ENCODE measurements around the gene ADARB2. TPM values are rescaled to one million over a fixed set of nuclear protein-coding genes. Genes with fewer than 3 reads are reported as not detected.
"Not testable (repeated sequence)": the region's sequence is repeated elsewhere in the genome, so short reads cannot be mapped to it uniquely, and the experiment has no call there.

Gene ADARB2
- polyA plus RNA-seq, 1 of the 3 experiments (the other 2 are of a cell fraction) = not detected

DNA sequence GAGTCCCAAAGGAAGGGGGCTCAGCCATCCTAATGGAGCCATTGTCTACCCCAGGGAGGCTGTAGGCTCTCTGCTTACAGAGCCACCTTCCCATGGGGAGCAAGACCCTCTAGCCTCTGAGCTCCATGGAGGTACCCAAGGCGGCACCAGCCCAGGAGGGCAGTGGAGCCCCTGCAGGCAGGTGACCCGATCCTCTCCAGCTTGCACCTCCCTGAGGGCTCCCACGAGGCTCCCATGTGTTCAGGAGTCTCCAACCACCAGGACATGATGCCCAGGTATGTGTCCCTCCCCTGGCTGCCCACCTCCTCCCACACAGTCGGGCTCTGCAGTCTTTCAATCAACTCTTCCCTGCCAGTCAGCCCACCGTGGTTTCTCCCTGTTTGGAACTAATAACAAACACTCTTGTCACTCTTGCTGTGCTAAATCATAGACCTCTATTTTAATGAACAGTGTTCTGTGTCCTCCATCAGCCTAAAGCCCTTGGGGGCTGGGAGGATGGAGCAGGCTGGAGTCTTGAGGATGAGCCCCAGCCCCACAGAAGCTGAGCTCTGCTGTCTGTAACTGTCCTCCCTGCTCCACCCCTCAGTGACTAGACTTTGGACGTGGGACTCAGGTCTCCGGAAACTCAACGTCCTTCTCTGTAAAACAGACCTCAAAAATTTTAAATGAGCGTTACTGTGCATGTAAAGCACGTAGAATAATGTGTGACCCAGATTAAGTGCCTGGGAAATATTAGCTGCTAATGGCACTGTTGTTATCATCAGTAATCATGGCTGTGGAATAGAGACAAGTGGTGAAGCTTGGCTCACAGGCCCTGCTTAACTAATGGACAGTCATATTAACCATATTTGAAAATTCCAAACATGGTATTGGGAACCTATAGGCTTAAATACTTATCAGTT lies 382.3 kb downstream of the ADARB2 start:
- no peaks in the 10 kb centered on the region for H3F3A ChIP-seq (replicated peaks; ENCODE audit: insufficient read depth)
- H3K36me3 ChIP-seq (replicated peaks in 1 of 2; ENCODE audit: control insufficient read depth in 1 of 2, insufficient read depth in 2 of 2, low read length in 1 of 2) = no peaks in the 10 kb centered on the region
- no peak for DNase-seq
- TF ChIP-seq YY1 (IDR thresholded peaks at IDR 0.05; ENCODE audit: low read depth) (no peak), EP300 (IDR thresholded peaks at IDR 0.05; ENCODE audit: borderline replicate concordance in 1 of 2, low read depth in 1 of 2, low read length in 1 of 2) (peak in 1 of 2 experiments; percentile 20; a peak in 1 of 4 replicates)
- POLR2A ChIA-PET = no interaction called here
- no peaks in the 10 kb centered on the region for H3K9me3 ChIP-seq
- 11% methylated on average over 8 of the region's 10 CpGs for WGBS (ENCODE audit: low lambda C conversion rate)
- H4K20me1 ChIP-seq (ENCODE audit: insufficient read depth) = no peaks in the 10 kb centered on the region
- H3K4me2 ChIP-seq = no peak overlapping the region
- peak overlapping the region in 1 of 2 experiments; percentile 43; a peak in 1 of 4 replicates for H3K27ac ChIP-seq (ENCODE audit: low read depth in 2 of 2, low read length in 1 of 2)
- no peak overlapping the region for H3K4me3 ChIP-seq (ENCODE audit: low read depth in 2 of 2, low read length in 1 of 2)
- CTCF ChIA-PET = interaction anchor here (0.9 to 2.4 kb wide), 2 partner anchors 14 to 53 kb away, joined by 3 to 7 read pairs; no protein-coding TSS in a partner anchor
- no peaks in the 10 kb centered on the region for H3K79me2 ChIP-seq (ENCODE audit: insufficient read depth)
- H2AFZ ChIP-seq (ENCODE audit: low read depth) = no peak overlapping the region
- no peak overlapping the region for H3K9ac ChIP-seq
- no peaks in the 10 kb centered on the region for H3K27me3 ChIP-seq (ENCODE audit: insufficient read depth)
- H3K4me1 ChIP-seq (ENCODE audit: control insufficient read depth in 1 of 2, insufficient read depth in 2 of 2, low read depth in 1 of 2, low read length in 1 of 2) = peaks cover 0 to 17% of the 10 kb centered on the region in 2 experiments; a peak in 2 of 4 replicates
- no peaks in the 10 kb centered on the region for H3K9me2 ChIP-seq

DNA sequence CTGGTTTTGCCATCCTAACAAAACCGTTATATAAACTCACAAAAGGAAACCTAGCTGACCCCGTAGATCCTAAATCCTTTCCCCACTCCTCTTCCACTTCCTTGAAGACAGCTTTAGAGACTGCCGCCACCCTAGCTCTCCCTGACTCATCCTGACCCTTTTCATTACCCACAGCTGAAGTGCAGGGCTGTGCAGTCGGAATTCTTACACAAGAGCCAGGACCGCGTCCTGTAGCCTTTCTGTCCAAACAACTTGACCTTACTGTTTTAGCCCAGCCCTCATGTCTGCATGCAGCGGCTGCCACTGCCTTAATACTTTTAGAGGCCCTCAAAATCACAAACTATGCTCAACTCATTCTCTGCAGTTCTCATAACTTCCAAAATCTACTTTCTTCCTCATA lies 385.0 kb downstream of the ADARB2 start:
- H3K27ac ChIP-seq (ENCODE audit: low read depth in 2 of 2, low read length in 1 of 2); H3F3A ChIP-seq (replicated peaks; ENCODE audit: insufficient read depth); H3K9me3 ChIP-seq; POLR2A ChIA-PET; CTCF ChIA-PET; H2AFZ ChIP-seq (ENCODE audit: low read depth); DNase-seq; H4K20me1 ChIP-seq (ENCODE audit: insufficient read depth); H3K79me2 ChIP-seq (ENCODE audit: insufficient read depth); H3K4me2 ChIP-seq; H3K4me3 ChIP-seq (ENCODE audit: low read depth in 2 of 2, low read length in 1 of 2); H3K9me2 ChIP-seq; H3K36me3 ChIP-seq (replicated peaks in 1 of 2; ENCODE audit: control insufficient read depth in 1 of 2, insufficient read depth in 2 of 2, low read length in 1 of 2); H3K9ac ChIP-seq; H3K27me3 ChIP-seq (ENCODE audit: insufficient read depth): not testable (repeated sequence)
- WGBS (ENCODE audit: low lambda C conversion rate) = 42% methylated on average over 7 of the region's 7 CpGs
- peaks cover 0 to 17% of the 10 kb centered on the region in 2 experiments; a peak in 2 of 4 replicates for H3K4me1 ChIP-seq (ENCODE audit: control insufficient read depth in 1 of 2, insufficient read depth in 2 of 2, low read depth in 1 of 2, low read length in 1 of 2)

DNA sequence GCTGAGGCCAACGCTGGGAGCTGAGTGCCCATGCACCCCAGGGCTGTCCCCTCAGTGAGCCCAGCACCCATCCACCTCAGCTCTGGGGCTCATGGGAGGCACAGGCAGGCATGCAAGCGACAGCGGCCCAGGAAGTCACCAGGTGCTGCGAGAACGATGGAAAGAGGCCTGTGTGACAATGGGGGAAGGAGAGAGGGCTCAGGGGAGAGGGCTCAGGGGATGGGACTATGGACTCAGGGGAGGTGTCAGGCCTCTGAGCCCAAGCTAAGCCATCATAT lies 388.6 kb downstream of the ADARB2 start:
- ChIA-PET POLR2A (no interaction called here), CTCF (no interaction called here)
- DNase-seq = no peak
- Histone ChIP-seq H3F3A (replicated peaks; ENCODE audit: insufficient read depth) (no peaks in the 10 kb centered on the region), H3K36me3 (replicated peaks in 1 of 2; ENCODE audit: control insufficient read depth in 1 of 2, insufficient read depth in 2 of 2, low read length in 1 of 2) (no peaks in the 10 kb centered on the region), H3K9ac (no peak overlapping the region), H3K79me2 (ENCODE audit: insufficient read depth) (no peaks in the 10 kb centered on the region), H3K4me1 (ENCODE audit: control insufficient read depth in 1 of 2, insufficient read depth in 2 of 2, low read depth in 1 of 2, low read length in 1 of 2) (peaks cover 0 to 15% of the 10 kb centered on the region in 2 experiments; a peak in 1 of 4 replicates), H3K9me2 (no peaks in the 10 kb centered on the region), H3K27me3 (ENCODE audit: insufficient read depth) (no peaks in the 10 kb centered on the region), H4K20me1 (ENCODE audit: insufficient read depth) (no peaks in the 10 kb centered on the region), H3K27ac (ENCODE audit: low read depth in 2 of 2, low read length in 1 of 2) (no peak overlapping the region), H2AFZ (ENCODE audit: low read depth) (no peak overlapping the region), H3K4me3 (ENCODE audit: low read depth in 2 of 2, low read length in 1 of 2) (no peak overlapping the region), H3K9me3 (no peaks in the 10 kb centered on the region), H3K4me2 (no peak overlapping the region)
- 56% methylated on average over 4 of the region's 5 CpGs for WGBS (ENCODE audit: low lambda C conversion rate)
- TF ChIP-seq FOXM1 (IDR thresholded peaks at IDR 0.05; ENCODE audit: low read depth) (no peak), NRF1 (IDR thresholded peaks at IDR 0.05; ENCODE audit: low read depth, low read length) (no peak), RFX5 (IDR thresholded peaks at IDR 0.05; ENCODE audit: low read length) (no peak), ELF1 (IDR thresholded peaks at IDR 0.05) (no peak), EZH2phosphoT487 (IDR thresholded peaks at IDR 0.05; ENCODE audit: borderline replicate concordance, low read depth) (no peak), CHD2 (IDR thresholded peaks at IDR 0.05; ENCODE audit: low read length, partially characterized antibody) (no peak), FOXJ3 (CRISPR knock-in tag; IDR thresholded peaks at IDR 0.05) (no peak), RXRA (IDR thresholded peaks at IDR 0.05; ENCODE audit: borderline replicate concordance, low read depth) (no peak), TEAD4 (IDR thresholded peaks at IDR 0.05; ENCODE audit: borderline replicate concordance, insufficient read depth) (no peak), GATA2 (CRISPR knock-in tag; IDR thresholded peaks at IDR 0.05) (no peak)
- TF ChIP-seq, protein P1, sequence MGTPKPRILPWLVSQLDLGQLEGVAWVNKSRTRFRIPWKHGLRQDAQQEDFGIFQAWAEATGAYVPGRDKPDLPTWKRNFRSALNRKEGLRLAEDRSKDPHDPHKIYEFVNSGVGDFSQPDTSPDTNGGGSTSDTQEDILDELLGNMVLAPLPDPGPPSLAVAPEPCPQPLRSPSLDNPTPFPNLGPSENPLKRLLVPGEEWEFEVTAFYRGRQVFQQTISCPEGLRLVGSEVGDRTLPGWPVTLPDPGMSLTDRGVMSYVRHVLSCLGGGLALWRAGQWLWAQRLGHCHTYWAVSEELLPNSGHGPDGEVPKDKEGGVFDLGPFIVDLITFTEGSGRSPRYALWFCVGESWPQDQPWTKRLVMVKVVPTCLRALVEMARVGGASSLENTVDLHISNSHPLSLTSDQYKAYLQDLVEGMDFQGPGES (IDR thresholded peaks at IDR 0.05; ENCODE audit: low read depth, low read length) = no peak
- TF ChIP-seq, protein P2, sequence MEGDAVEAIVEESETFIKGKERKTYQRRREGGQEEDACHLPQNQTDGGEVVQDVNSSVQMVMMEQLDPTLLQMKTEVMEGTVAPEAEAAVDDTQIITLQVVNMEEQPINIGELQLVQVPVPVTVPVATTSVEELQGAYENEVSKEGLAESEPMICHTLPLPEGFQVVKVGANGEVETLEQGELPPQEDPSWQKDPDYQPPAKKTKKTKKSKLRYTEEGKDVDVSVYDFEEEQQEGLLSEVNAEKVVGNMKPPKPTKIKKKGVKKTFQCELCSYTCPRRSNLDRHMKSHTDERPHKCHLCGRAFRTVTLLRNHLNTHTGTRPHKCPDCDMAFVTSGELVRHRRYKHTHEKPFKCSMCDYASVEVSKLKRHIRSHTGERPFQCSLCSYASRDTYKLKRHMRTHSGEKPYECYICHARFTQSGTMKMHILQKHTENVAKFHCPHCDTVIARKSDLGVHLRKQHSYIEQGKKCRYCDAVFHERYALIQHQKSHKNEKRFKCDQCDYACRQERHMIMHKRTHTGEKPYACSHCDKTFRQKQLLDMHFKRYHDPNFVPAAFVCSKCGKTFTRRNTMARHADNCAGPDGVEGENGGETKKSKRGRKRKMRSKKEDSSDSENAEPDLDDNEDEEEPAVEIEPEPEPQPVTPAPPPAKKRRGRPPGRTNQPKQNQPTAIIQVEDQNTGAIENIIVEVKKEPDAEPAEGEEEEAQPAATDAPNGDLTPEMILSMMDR (IDR thresholded peaks at IDR 0.05) = no peak
- TF ChIP-seq, protein P3, sequence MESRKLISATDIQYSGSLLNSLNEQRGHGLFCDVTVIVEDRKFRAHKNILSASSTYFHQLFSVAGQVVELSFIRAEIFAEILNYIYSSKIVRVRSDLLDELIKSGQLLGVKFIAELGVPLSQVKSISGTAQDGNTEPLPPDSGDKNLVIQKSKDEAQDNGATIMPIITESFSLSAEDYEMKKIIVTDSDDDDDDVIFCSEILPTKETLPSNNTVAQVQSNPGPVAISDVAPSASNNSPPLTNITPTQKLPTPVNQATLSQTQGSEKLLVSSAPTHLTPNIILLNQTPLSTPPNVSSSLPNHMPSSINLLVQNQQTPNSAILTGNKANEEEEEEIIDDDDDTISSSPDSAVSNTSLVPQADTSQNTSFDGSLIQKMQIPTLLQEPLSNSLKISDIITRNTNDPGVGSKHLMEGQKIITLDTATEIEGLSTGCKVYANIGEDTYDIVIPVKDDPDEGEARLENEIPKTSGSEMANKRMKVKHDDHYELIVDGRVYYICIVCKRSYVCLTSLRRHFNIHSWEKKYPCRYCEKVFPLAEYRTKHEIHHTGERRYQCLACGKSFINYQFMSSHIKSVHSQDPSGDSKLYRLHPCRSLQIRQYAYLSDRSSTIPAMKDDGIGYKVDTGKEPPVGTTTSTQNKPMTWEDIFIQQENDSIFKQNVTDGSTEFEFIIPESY (IDR thresholded peaks at IDR 0.05; ENCODE audit: borderline replicate concordance, low read depth) = no peak
